Anterior cingulate cortex (tissue), 58 donors: Measurements from ENCODE around the gene DGCR8.

Source experiments
- DNase-seq, 58 donors: peaks; one replicate each; lab custom pipeline; 2025; lab: John Stamatoyannopoulos, UW

The DGCR8 gene

DNA sequence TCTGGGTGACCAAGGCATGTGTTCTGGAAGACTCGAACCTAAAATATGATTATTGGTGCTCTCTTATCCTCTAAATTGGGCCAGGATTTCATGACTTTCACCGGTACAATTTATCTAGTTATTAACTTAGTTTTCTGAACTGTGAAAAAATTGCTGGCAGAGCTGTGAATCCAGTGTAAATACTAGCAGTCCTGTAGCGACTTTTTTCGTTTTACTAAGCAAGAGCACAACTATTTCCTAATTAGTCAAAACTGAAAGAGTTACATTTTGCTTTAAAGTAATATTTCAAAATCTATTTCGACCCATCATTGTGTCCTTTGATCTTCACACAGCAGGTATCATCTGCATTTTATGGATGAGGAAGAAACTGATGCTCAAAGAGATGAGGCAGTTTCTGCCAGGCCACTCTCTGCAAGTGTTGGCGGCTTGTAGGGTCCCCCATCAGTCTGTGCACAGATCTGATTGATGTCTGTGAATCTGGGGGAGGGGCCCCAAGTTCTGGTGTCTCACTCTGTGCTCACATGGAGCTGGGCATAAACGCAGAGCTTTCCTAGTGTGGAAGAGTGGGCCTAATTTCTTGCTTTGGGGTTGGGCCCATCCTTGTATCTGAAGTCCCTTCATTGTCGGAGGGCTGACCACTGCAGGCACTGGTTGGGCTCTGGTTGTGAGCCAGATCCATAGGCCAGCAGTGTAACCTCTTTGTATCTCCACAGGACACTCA lies 38.4 kb downstream of the DGCR8 start:
- no peak for DNase-seq

DNA sequence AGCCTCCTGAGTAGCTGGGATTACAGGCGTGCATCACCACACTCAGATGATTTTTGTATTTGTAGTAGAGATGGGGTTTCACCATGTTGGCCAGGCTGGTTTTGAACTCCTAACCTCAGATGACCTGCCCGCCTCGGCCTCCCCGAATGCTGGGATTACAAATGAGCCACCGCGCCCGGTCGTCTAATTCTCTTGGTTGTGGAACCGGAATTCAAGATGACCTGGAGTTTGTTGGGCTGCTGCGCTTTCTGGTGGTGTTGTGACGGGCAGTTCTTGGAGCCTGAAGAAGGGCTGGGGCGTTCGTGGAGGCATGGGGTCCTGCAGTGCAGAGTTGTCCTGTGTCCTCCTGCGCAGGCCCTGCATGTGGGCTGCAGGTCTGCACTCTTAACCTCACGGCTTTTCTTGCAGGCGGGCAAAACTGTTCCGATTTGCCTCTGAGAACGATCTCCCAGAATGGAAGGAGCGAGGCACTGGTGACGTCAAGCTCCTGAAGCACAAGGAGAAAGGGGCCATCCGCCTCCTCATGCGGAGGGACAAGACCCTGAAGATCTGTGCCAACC lies 41.9 kb downstream of the DGCR8 start:
- DNase-seq, result no peak

DNA sequence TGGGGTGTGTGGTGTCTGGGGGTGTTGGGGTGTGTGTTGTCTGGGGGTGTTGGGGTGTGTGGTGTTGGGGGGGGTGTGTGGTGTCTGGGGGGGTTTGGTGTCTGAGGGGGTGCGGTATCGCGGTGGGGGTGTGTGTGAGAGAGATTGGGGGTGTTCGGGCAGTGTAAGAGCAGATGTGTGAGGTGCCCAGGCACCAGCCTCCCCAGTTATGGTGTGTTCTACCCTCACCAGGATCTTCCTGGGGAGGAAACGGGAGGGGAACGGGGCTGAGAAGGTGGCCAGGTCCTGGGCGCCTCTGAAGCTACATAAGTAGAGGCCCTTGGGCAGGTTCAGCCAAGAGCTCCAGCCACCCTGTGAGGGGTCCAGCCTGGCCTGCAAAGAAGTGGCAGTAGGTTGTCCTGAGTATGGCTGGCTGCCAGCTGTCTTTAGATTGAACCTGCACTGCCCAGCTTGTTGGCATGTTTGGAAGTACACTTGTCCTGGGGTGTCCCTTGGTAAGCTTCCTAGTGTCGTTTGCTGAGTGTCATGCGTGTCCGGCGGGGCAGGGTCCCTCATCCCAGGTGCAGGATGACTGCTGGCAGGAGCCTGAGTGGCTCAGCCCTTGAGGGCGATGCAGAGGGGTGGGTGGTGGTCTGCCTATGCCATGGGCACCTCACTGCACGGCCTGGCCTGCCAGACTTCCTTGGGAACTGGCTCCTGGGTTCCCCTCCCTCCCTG lies 43.5 kb downstream of the DGCR8 start:
- DNase-seq, result no peak

DNA sequence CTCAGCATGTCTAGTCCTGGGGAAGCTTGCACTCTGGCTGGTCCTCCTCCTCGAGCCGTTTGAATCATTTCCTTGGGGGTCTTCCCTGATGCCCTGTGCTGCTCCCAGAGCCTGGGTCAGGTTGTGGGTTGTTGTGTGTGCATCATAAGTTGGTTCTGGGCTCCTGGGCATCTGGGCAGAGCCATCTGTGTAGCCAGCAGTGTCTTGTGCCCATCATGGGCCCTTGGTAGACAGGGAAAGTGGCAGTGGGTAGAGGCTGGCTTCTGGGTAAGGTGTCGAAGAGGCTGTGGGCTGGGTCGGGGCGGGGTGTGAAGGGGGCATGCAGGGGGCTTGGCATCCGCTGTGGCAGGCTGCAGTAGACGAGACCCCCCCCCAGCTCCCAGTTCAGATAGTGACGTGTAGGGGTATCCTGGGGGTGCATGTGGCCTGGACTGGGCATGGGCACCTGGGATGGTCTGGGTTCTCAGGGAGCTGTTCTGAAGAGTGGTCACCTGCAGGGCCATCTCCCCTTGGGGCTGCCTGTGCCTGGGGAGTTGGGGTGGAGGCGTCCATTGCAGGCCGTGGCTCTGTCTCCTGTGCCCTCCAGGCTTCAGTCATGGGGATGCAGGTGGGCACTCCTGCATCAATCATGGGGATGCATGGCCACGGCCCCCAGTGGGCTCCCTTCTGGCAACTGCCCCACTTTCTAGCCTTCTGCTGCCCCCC lies 44.2 kb downstream of the DGCR8 start:
- no peak for DNase-seq

DNA sequence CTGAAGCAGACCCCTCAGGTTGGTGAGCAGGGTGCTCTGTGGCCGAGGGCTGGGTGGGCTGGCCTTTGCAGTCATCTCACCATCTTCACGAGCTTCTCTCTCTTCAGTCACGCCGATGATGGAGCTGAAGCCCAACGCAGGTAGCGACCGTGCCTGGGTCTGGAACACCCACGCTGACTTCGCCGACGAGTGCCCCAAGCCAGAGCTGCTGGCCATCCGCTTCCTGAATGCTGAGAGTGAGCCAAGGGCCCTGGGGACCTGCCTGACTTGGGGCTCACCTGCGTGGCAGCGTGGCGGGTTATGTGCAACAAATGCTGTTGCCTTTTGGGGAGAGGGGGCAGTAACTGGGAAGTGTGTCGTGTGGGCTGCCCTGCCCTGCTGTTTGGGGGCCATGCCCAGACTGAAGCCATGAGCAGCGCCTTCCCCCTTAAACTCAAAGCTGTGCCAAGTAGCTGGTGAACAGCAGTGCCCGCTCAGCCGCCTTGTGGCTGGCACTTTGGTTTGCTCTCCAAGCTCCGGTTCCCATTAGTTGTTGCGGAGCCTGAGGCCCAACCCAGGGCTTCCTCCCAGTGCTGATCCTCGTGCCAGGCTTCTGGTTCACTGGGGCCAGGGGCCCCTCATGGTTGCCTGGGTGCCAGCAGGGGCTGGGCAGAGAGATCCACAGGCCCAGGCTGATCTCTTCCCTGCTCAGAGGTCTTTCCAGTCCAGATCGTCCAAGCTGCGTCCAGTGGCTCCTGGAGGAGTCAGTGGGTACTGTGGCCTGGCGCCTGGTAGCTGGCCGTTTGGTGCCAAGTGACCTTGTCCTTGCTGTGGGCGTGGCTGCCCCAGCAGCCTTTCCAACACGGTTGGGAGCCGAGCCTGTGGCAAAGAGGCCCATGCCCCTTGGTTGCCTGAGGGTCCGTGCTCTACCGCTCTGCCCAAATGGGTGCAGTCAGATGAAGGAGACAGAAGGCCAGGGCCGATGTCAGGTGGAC lies 45.4 kb downstream of the DGCR8 start:
- no peak for DNase-seq

DNA sequence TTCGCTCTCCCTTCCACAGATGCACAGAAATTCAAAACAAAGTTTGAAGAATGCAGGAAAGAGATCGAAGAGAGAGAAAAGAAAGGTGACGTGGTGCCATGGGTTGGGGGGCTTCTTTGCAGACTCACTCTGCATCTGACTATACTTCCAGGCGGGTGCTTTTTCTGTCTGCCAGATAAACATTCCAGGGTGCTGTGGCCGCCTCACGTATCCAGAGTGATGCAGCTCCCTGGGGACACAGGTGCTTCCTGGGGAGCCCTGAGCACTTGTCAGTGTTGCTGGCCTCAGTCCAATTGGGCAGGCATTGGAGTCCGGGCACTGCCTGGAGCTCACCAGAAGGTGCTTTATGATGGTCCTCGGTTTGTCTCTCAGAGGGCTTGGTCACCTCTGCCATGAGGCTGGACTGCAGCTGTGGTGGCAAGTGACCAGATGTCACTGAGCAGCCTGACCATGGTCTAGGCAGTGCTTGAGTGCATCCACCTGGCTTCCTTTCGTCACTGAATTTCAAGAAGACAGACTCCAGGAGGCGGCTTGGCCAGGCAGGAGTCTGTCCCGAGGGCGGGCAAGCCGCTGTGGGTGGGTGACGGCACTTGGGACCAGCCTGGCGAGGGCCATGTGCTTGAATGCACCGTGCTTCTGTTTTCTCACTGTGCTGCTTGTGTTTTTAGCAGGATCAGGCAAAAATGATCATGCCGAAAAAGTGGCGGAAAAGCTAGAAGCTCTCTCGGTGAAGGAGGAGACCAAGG lies 46.4 kb downstream of the DGCR8 start:
- peak in 2 of 58 donors; percentile 26 to 29 for DNase-seq

DNA sequence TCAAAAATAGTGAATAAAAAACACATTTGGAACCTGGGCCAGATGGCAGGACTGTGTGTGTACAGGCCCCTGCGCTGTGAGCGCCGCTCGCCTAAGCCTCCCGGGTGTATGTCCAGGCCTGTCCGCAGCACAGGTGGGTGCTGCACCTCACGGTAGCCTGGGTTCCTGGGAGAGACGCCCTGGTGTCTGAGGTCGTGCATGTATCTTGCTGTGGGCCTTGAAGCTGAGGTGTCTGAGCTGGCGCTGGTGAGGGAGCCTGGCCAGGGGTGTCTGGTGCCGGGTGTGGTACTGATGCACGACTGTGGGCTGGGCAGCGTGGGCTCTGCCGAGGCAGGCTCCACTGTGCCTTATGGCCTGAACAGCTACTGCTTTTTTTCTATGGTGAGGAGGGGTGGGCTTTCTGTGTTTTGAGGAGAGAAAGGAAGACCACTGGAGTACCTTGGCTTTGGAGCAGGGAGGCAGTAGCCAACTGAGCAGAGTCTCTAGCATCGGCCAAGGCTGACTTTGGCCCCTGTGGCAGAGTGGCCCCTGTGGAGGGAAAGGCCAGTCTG lies 47.4 kb downstream of the DGCR8 start:
- no peak for DNase-seq

DNA sequence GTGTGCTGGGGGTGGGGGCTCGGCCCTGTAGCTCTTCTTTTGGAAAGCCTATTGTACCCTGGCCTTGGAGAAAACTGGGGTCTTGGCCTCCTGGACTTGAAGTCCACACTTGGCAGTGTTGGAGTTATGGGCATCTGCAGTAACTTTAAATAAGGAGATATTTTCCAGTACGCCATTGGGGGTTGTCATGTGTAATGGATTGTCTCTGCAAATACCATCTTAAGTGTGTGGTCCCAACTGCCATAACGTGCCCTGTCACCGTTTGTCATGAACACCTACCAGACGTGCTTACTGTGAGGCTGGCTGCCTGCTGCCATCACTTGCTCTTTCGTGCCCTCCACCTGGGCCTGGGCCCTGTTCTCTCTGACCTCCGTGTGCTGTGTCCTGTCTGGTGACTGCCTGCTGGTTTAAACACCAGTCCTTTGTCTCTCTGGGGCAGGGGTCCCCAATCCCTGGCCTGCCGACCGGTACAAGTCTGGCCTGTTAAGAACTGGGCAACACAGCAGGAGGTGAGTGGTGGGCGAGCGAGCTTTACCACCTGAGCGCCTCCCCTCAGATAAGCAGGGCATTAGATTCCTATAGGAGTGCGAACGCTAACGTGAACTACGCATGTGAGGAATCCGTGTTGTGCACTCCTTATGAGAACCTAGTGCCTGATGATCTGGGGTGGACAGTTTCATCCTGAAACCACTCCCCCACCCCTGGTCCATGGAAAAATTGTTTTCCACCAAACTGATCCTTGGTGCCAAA lies 48.0 kb downstream of the DGCR8 start:
- no peak for DNase-seq

DNA sequence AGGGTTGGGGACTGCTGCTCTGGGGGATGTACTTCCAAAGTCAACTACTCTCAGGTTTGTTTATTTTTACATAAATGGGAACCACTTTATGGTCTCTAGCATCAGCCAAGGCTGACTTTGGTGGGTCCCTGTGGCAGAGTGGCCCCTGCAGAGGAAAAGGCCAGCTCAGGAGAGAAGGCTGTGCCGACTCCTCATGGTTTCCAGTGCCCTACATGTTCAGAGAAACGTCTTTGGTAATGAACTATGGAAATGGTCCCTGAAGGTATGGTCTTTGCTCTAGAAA lies 48.5 kb downstream of the DGCR8 start:
- no peak for DNase-seq

DNA sequence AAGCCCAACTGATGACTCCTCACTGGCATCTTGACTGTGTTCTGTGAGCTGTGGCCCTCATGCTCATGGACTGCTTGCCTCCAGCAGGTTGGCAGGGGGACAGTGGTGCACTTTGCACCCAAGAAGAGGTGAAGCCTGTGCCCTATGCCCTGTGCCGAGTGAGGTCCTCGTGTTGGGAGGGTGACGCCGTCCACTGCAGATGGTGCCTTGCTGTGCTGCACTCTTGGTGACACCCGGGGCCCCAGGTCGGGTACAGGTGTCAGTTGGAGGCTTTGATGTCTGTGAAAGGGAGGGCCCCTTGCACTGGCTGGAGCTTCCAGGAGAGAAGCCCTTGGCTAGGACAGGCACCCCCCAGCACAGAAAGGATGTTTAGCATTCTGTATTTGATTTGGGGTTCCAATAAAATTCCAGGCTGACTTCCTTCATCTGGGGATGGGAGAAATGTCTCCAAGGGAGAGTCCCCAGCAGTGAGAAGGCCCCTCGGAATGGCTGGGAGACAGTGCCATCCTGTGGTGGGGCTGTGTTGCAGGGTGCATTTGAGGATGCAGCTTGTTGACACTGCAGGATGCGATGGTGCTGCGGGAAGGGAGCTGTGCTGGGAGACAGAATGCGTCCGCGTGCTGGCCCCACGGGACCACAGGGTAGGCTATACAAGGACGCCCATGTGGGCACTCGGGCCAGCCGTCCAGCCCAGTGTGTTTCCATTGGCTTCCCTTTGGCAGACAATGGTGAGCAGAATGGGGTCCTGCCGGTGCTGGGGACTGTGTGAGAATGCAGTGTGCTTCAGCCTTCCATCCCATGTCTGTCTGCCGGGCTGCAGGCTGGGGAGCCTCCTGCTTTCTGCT lies 49.1 kb downstream of the DGCR8 start:
- DNase-seq, result peak in 16 of 58 donors; percentile 15 to 53 (median 24)

DNA sequence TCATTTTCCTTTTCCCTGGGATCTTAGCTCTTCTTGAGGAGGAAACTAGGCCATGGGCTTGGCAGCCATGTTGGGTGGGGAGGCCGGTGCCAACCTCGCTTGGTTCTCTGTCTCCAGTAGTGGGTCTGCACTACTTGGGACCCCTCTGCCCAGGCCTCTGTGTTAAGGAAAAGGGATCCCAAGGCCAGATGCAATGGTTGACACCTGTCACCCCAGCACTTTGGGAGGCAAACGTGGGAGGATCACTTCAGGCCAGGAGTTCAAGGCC lies 49.6 kb downstream of the DGCR8 start:
- no peak for DNase-seq

DNA sequence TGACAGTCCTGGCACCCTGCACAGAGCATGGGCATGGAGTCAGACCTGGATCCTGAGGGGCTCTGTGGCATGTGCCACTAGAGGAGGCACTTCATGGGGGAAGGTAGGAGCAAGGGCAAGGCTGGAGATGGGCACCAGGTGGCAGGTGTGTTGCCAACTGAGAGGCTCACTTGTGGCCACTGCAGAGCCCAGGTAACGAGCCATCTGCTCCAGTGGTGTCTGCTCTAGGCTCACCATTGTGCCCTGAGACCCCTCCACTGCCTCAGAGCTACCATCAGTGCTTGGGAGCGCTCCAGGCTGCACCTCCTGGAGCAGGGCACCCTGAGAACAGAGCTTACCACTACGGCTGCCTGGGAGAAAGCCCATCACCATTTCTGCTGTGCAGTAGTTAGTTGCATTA lies 50.3 kb downstream of the DGCR8 start:
- DNase-seq, result no peak

DNA sequence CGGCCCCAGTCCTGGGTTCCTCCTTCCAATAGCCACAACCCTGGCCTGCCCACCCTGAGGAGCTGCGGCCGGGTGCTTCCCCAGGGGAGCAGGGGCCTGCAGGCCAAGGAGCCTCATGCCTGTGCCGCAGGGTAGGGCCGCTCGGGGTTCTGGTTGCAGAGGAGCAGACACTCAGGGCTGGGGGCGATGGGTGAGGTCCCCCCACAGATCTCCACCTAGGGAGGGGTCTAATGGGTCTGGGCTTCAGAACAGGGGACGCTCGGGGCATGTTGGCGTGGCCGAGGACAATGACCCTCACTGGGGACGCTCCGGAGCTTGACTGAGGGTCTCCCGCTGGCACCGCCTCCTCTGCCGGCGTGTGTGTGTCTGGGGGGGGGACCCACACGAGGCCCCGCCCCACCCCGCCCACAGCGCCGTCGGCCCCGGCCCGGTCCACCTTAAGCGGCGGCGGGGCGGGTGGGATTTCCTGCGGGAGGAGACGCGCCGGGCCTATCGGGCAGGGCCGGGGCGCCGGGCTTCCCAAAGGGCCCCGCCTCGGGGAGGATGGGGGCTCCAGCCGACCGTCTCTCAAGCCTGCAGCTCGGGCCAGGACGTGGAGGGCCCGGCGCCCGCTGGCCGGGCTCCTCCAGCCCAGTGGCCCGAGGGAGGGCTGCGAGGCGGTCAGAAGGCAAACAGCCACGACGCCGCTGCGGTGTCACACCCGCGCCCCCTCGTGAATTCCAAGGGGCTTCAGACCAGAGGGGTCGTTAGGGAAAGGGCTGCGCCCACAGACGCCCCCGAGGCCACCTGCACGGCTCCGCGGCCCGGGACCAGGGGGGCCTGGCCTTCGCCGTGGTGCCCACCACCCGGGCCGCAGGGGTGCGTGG lies 50.9 kb downstream of the DGCR8 start:
- DNase-seq, result peak in 56 of 58 donors; percentile 39 to 91 (median 74)

DNA sequence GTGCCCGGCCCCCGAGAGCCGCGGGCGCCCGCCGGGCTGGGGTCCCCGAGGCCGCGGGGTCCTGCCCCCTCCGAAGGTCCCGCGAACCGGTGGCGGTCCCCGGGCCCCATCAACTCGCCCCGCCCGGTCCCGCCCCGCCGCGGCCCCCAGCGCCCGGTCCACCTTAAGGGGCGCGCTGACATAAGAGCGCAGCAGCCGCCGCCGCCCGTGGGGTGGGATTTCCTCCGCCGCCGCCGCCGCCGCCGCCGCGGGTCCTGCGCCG lies 51.5 kb downstream of the DGCR8 start, which contains the start of gene ZDHHC8:
ZDHHC8 (plus strand) TSS at position 208 of the 262 bp plus-strand sequence. CDS start 144 bp downstream, outside the sequence.
- peak in 19 of 58 donors; percentile 20 to 61 (median 44) for DNase-seq

DNA sequence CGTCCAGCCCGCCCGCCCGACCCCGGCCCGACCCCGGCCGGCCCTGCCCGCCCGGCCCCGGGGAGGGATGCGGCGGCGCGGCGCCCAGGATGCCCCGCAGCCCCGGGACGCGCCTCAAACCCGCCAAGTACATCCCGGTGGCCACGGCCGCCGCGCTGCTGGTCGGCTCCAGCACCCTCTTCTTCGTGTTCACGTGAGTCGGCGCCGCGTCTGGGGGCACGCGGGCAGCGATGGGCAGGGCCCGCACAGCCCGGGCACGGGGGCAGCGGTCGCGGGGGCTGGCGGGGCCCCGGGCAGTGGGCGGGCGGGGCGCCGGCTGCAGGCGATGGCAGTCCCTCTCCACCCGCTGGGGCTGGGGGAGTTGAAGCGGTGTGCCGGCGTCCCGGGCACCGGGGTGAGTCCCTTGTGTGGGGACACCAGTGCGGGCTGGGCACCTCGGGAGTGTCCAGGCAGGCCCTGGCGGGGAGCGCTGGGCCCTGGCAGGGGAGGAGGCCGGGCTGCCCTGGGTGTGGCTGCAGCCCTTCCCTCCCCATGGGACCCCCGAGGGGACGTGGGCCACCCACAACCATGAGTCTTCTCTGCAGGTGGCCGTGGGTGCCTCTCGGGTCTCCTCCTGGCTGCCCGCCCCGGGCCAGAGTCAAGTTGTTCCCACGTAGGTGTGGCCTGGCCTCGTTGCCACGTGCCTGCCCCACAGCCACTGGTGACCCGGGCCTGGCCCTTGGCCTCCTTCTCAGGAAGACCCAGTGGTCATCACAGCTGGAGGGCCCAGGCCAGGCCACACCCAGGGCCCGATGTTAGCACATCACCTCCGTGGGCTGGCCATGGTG lies 52.0 kb downstream of the DGCR8 start:
- peak in 13 of 58 donors; percentile 15 to 57 (median 40) for DNase-seq

DNA sequence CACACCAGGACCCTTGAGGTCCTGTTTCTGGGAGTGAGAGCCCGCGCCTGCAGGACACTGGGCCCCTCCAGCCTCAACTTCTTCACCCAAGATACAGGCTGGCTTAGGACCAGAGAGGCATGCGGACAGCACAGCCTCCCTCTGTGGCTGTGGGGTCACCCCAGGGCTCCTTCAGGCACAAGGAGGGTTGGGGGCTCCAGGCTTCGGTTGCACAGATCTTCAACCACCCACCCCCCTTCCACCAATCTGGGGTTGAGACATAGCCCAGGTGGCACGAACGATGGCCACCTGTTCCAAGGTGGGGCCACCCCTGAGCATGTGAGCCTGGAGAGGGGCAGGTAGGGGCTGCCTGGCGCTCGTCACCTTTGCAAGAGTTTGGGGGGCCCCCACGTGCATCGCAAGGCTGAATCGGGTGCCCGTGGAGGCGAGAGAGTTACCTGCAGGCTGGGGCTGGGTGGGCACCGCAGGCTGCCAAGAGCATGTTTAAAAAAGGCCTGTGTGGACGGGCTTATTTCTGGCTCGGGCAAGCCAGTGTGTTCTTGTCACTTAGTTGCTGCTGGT lies 52.7 kb downstream of the DGCR8 start:
- no peak for DNase-seq
